ENCODE measurements around the gene GPR35.

Gene GPR35

GRCh38 chr2:240597419-240598181 lies 27.7 kb upstream of the GPR35 start:
- no peak for DNase-seq (ENCODE audit: extremely low read depth, low read depth)
- H3K4me3 ChIP-seq (replicated peaks; ENCODE audit: low read depth, low read length), result no peak overlapping the region
- TF ChIP-seq CTCF (IDR thresholded peaks at IDR 0.05; ENCODE audit: low read depth, low read length, missing control alignments), result no peak

GRCh38 chr2:240598311-240598911 lies 26.9 kb upstream of the GPR35 start:
- no peak overlapping the region for H3K4me3 ChIP-seq (replicated peaks; ENCODE audit: low read depth, low read length)
- TF ChIP-seq CTCF (IDR thresholded peaks at IDR 0.05; ENCODE audit: low read depth, low read length, missing control alignments), result no peak
- no peak for DNase-seq (ENCODE audit: extremely low read depth, low read depth)

GRCh38 chr2:240599141-240599583 lies 26.1 kb upstream of the GPR35 start:
- no peak overlapping the region for H3K4me3 ChIP-seq (replicated peaks; ENCODE audit: low read depth, low read length)
- no peak for DNase-seq (ENCODE audit: extremely low read depth, low read depth)

GRCh38 chr2:240600451-240600961 lies 24.8 kb upstream of the GPR35 start:
- H3K4me3 ChIP-seq (replicated peaks; ENCODE audit: low read depth, low read length), result no peak overlapping the region
- DNase-seq (ENCODE audit: extremely low read depth, low read depth), result no peak
- no peak for TF ChIP-seq CTCF (IDR thresholded peaks at IDR 0.05; ENCODE audit: low read depth, low read length, missing control alignments)

More at GRCh38 chr2:240599141-240599583, 26.1 kb upstream of the GPR35 start:
- no peak for TF ChIP-seq CTCF (IDR thresholded peaks at IDR 0.05; ENCODE audit: low read depth, low read length, missing control alignments)

GRCh38 chr2:240601061-240601830 lies 24.0 kb upstream of the GPR35 start:
- TF ChIP-seq CTCF (IDR thresholded peaks at IDR 0.05; ENCODE audit: low read depth, low read length, missing control alignments), result no peak
- no peak for DNase-seq (ENCODE audit: extremely low read depth, low read depth)
- H3K4me3 ChIP-seq (replicated peaks; ENCODE audit: low read depth, low read length), result no peak overlapping the region

- no peak for TF ChIP-seq CTCF (IDR thresholded peaks at IDR 0.05; ENCODE audit: low read depth, low read length, missing control alignments)
- no peak overlapping the region for H3K4me3 ChIP-seq (replicated peaks; ENCODE audit: low read depth, low read length)
- DNase-seq (ENCODE audit: extremely low read depth, low read depth), result no peak
These were observed 23.5 kb upstream of the GPR35 start for GRCh38 chr2:240601831-240602160.

All from HFF-Myc (cell line).